HG03342 (cell line): Measurements from ENCODE around the gene MS4A10.
"Not testable (repeated sequence)": the region's sequence is repeated elsewhere in the genome, so short reads cannot be mapped to it uniquely, and the experiment has no call there.

Source experiments
- ATAC-seq: cut with Tn5 transposase; IDR thresholded peaks from one replicate; pipeline ENCODE4 v1.9.1; 2021; ENCODE audit warnings: mild to moderate bottlenecking, moderate library complexity; ENCODE audit not compliant: unreplicated experiment

MS4A10 gene

GRCh38 chr11:60785136-60785535 lies at the start of gene MS4A10:
MS4A10 (plus strand) TSS chr11:60785333; CDS start chr11:60790336, 5,003 bp downstream.
- ATAC-seq = no peak

- ATAC-seq = no peak
Observed at GRCh38 chr11:60739114-60739513, 46.0 kb upstream of the MS4A10 start.

- no peak for ATAC-seq
Observed at GRCh38 chr11:60740573-60740972, 44.6 kb upstream of the MS4A10 start.

- no peak for ATAC-seq
Observed at GRCh38 chr11:60741421-60741820, 43.7 kb upstream of the MS4A10 start.

GRCh38 chr11:60743058-60743457 lies 42.1 kb upstream of the MS4A10 start:
- ATAC-seq = no peak

GRCh38 chr11:60744114-60744513 lies 41.0 kb upstream of the MS4A10 start:
- ATAC-seq = no peak

- ATAC-seq = no peak
Observed at GRCh38 chr11:60747359-60747873, 37.7 kb upstream of the MS4A10 start.

GRCh38 chr11:60748225-60748624 lies 36.9 kb upstream of the MS4A10 start:
- ATAC-seq = no peak

- no peak for ATAC-seq
Observed at GRCh38 chr11:60748821-60749220, 36.3 kb upstream of the MS4A10 start.

GRCh38 chr11:60750911-60751310 lies 34.2 kb upstream of the MS4A10 start:
- ATAC-seq = no peak

GRCh38 chr11:60753309-60753708 lies 31.8 kb upstream of the MS4A10 start:
- ATAC-seq = no peak

- no peak for ATAC-seq
Observed at GRCh38 chr11:60754887-60755286, 30.2 kb upstream of the MS4A10 start.

- no peak for ATAC-seq
Observed at GRCh38 chr11:60756307-60757032, 28.7 kb upstream of the MS4A10 start, which contains the start of gene MS4A15. MS4A15 (plus strand) TSS chr11:60756867; CDS start chr11:60763734, 6,867 bp downstream.

- no peak for ATAC-seq
Observed at GRCh38 chr11:60757231-60757800, 27.8 kb upstream of the MS4A10 start.

- not testable (repeated sequence) for ATAC-seq
Observed at GRCh38 chr11:60758671-60759070, 26.5 kb upstream of the MS4A10 start.

- ATAC-seq = not testable (repeated sequence)
Observed at GRCh38 chr11:60759438-60760225, 25.5 kb upstream of the MS4A10 start.

GRCh38 chr11:60761436-60762190 lies 23.5 kb upstream of the MS4A10 start:
- no peak for ATAC-seq

GRCh38 chr11:60762851-60763691 lies 22.1 kb upstream of the MS4A10 start:
- peak; percentile 70 for ATAC-seq

GRCh38 chr11:60763692-60764369 lies 21.3 kb upstream of the MS4A10 start:
- ATAC-seq = no peak
